NCI-H1436 (cell line): ENCODE measurements around the gene TNNI2.

ENCODE experiments used
- DNase-seq: peaks from one replicate; lab custom pipeline; 2025; lab: John Stamatoyannopoulos, UW

TNNI2 gene

DNA sequence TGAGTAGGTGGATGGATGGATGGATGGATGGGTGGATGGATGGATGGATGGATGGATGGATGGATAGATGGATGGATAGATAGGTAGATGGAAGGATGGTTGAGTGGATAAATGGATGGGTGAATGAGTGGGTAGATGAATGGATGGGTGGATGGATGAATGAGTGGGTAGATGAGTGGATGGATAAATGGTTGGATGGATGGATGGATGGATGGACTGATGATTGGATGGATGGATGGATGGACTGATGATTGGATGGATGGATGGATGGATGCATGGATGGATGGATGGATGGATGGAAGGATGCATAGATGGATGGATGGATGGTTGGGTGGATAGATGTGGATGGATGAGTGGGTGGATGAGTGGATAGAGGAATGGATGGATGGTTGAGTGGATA, 17.2 kb upstream of the TNNI2 start:
- DNase-seq = no peak

DNA sequence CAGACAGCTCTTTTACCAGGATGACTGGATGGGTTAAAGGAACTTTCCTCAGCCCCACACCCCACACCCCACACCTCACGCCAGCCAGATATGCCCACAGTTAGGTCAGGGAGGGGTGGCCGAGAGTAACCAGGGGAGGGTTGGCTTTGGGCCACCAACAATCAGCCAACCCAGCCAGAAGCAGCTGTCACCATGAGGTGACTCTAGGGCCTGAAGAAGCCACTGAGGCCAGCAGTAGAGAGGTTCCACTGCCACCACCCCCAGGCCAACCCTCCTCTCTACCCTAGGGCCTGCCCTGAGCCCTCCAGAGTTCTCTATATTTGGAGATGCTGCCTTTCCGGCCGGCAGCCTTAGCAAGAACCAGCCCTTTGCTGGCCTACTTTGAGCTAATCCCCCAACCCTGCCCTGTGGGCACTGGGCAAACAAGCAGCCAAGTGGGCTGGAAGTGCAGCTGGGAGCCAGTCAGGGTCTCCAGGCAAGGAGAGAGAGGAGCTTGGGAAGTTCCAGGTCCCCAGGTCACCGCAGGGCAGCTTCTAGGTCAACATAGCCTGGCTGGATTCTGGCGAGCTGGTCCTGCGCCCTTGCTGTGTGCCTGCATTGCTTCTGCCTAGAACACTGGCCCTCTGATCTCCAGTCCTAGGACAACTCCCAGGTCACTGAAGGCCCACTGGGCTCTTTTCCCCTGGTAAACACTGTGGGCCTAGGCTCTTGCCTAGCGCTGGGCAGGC, 16.0 kb upstream of the TNNI2 start:
- no peak for DNase-seq

DNA sequence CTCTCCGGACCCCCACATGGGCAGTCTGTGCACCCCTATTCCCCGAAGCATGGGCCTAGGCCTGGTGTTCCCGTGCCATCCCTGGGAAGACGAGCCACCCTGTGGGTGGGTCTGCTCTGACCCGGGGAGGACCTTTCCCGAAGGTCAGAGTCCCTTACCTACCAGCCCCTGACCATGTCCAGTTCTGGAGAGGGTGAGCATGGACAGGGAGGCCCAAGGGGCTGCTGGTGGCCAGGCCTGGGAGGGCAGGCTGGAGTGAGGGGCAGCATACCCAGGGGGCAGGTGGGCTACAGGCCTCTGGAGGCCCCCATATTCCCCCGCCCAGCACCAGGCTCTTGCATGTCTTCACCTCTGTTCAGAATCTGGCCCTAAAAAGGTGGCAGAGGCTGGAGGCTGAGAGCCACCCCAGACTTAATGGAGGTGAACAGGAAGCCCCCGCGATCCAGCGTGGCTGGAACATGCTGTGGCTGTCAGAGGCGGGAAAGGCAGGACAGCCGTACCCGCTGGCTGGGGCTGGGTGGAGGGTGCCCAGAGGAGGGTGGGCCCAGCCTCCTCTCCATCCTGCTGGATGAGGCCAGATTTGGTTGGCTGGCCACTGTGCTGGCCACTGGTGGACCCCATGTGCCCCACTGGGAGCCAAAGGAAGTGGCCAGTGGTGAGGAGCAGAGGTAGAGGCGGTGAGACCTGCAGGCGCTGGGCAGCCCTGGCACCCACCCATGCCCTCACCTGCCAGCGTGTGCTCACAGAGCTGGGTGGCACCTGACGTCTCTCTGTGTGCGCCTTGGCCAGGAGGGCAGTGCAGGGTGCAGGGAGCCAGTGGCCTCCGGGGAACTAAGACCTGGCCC, 15.2 kb upstream of the TNNI2 start:
- DNase-seq = no peak

DNA sequence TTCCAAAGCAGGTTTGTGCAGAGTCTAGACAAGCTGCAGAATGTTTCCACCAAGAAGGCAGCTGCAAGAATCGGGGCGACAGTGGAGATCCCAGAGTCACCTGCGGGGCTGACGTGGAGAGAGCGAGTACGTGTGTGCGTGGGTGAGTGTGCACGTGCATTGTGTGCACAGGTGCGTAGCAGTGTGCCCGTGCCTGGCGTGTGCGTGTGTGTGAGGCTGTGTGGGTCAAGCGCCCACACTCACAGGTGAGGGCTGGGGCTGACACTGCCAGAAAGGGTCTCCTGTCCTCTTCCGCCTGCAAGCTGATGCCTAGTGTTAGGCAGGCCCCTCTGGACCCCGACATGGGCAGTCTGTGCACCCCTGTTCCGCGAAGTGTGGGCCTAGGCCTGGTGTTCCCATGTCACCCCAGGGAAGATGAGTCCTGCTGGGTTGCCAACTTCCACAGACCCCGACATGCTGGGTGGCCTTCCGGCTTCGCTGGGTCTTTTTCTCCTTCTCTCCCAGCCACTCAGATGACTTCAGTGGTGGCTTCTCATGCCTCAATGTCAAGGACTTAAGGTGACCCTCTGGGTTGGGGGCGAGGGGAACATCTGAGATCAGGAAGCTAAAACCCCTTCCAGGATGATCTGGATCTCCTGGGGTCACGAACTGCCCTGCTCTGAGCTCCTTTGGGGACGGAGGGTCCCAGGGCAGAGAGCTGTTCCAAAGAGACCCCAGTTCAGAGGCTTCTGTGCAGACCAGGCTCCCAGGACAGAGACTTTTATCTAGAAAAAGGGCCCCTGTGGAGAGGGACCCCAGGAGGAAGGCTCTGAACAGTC, 14.4 kb upstream of the TNNI2 start:
- no peak for DNase-seq

DNA sequence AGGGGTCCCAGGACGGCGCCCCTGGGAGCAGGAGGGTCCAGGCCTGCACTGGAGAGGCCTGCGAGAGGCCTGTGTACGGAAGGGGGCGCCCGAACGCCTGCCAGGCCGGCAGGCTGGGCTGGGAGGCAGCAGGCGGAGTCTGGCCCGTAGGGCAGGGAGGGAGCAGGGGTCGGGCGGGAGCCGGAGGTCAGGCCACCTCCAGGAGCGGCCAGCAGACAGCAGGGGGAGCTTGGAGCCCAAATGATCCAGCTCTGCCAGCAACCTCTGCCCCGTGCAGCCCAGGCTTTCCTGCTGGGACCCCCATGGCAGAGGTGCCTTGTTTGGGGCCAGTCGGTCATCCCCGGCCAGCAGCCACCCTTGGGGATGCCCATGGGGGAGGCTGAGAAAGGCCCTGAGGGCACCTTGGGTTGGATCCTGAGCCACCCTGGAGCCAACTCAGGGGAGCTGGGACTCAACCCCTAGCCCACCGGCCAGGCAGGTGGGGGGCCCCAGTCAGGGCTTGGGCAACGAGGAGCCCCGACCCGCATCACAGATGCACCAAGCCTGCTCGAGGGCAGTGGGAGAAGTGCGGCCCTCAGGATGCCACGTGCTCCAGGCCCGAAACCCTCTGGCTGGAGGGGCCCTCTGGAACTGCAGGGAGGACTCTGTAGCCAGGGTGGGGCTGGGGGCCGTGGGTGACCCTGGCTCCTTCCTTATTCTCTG, 13.6 kb upstream of the TNNI2 start:
- no peak for DNase-seq

DNA sequence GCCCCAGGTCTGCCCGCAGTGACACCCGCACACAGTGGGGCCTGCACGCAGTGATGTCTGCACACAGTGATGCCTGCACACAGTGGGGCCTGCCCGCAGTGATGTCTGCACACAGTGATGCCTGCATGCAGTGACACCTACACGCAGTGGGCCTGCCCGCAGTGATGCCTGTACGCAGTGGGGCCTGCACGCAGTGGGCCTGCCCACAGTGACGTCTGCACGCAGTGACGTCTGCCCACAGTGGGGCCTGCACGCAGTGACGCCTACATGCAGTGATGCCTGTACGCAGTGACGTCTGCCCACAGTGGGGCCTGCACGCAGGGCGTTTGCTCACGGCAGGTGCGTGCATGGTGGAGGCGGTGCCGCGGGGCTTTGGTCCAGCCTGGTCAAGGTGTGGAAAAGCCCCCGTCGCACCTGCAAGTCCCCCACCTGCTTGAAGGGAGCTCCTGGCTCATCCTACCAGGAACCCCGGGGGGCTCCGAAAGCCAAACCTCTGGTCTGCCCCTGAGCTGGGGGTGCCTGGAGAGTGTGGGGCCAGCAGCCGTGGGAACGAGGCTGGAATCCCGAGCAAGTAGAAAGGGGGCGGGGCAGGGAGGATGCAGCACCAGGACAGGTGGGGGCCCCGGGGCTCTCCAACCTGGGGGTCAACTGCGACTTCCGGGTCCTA, 12.9 kb upstream of the TNNI2 start:
- no peak for DNase-seq

DNA sequence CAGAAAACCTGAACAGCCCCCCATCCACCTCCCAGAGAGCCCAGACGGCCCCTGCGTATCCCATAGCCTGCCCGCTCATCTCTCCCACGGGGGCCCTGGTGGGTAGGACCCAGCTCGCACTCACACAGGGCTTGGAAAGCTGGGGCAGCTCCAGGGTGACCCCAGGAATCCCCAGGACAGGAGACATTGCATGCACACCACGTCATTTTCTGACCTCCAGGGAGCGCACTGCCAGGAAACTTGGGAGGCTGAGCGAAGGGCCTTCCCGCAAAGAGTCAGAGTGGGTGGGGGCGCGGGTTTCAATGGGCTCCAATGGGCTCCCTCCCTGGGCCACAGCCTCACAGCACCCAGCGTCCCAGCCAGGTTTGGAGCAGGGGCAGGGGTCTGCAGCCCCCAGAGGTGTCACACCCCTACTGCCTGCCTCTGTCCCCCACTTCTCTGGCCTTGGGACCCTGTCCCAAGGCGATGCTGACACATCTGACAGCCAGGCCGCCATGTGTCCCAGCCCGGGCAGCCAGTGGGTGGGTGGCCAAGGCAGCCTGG, 12.2 kb upstream of the TNNI2 start:
- no peak for DNase-seq

DNA sequence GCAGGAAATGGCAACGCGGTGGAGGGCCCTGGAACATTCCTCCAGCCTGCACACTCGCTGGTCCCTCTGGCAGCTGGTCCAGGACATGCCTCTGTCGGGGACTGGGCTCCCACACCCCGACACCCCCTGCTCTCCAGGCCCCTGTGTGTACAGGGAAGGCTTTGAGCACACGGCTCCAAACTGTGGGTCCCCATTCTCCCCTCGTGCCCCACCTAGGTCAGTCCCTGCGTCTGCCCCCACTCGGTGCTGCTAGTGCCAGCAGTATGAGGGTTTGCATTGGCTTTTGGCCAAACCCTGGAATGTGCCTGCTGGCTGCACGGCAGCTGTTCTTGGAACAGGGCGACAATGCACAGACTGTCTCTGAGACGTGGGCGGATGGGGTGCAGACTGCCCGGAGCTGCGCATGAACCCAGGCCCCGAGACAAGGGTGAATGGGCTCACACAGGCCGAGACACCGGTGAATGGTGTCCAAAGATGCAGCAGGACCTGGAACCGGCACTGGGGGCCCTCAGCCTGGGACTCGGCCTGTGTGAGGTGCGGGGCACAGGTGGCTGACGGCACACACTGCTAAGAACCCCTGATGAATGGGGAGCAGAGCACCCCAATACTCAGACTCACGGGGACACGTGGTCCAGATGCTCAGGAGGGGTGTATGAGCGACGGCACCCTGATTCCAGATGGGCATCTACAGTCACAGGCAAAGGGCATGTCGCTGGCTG, 11.5 kb upstream of the TNNI2 start:
- peak; percentile 7 for DNase-seq

DNA sequence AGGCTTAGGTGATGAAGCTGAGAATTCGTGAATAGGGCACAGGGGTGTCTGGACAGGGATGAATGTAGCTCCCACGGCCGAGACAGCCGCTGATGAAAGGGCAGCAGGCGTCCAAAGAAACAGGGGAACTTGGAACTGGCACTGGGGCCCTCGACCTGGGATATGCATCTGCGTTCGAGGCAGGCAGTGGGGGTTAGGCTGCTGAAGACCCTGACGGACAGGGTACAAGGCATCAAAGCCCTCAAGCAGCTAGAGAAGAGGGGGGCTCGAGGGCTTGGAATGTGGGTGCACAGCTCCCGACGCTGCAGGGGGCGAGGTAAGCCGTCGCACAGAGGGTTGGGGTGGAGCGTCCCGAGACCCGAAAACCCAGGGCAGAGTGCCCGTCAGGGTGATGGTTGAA, 10.8 kb upstream of the TNNI2 start:
- no peak for DNase-seq

DNA sequence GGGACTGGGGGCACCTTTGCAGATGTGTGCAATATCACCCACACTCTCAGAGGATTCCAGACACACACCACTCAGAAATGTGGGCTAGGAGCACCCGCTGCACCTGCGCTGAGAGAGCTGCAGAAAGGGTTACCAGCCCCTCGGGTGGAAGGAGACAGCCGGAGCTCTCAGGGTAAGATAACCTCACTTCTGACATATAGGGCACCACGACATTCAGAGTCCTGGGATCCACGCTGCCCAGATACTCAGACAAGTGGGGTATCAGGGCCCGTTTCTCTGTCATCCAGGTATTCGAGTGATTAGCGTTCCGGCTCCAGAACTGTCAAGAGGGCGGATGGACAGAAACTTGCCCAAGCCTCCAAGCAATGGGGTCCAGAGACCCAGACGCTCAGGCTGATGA, 10.2 kb upstream of the TNNI2 start:
- DNase-seq = no peak

DNA sequence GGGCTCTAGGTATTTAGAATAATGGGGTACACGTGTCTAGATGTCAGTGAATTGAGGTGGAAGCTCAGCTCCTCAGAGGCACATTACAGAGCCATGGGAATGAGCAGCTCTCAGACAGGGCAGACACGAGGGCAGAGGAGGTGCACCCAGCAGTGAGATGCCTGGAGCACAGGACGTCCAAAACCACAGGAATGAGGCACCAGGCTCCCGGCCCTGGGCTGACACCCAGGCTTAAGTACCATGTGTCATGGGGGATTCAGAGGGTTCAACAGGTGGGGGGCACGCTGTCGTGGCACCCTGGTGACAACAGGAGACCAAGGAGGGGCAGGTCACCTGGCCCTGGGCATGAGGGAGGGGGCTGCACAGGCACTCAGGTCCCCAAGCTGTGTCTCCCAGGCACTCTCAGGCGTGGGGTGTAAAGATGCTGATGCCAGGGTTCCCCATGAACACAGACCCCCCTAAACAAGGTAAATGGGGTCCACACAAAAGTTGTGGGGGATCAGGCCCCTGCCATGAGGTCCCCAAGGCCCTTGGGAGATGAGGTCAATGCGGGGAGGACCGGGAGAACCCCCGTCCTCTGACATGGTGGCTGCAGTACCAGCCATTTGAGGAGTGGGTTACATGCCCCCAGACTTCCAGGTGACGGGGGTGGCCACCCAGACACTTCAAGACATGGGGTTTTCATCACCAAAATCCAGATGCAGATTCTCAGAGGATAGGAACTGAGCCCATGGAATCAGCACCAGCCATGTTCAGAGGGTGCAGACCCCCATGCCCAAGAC, 9.6 kb upstream of the TNNI2 start:
- DNase-seq = no peak

DNA sequence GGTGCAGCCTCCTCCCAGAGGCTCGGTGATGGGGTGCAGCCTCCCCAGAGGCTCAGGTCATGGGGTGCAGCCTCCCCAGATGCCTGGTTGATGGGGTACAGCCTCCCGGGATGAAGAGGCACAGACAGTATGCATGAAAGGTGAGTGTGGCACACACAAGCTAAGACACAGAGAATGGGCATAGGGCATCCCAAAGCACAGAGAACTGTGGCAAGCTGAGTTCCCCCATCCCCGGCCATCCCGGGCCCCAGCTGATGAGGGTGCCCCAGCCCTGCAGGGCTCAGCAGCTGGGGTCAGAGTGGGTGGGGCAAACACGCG, 8.8 kb upstream of the TNNI2 start:
- no peak for DNase-seq

DNA sequence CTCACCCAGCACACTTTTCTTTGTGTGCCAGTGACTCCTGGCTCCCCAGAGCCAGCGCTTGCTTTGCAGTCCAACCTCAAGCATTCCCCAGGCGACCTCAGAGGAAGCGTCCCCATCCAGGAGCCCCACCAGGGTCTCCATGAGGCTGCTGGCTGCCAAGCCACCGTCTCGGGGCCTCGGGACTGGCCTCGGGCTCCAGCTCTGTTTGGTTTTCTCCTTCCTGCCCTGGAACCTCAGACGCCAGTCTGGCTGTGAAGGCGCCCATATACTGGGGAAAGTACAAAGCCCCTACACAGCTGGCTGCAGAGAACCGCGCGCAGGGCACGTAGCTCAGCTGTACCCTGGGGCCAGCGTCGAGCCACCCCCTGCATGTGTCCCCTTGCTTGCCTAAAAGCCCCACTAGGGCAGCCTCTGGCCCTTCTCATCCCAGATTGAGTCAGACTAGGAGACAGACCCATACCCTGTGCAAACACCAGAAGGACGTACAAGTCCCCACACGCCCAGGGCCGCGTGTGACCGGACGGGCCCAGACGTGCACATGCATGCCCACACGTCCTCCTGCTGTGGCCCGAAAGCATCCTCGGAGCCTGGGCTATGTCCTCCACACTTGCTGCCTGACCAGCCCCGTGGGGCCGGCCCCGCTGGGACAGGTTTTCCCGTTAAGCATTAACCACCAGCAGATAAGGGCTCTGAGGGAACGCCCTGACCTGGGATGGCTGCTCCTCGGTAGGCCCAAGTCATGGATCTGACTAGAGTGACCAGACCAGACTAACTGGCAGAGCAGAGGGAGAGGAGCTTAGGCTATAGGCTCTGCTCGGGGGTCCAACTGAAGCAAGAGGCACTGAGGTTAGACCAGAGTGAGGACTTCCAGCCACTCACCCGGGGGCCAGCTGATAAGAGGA, 8.2 kb upstream of the TNNI2 start:
- DNase-seq = no peak

DNA sequence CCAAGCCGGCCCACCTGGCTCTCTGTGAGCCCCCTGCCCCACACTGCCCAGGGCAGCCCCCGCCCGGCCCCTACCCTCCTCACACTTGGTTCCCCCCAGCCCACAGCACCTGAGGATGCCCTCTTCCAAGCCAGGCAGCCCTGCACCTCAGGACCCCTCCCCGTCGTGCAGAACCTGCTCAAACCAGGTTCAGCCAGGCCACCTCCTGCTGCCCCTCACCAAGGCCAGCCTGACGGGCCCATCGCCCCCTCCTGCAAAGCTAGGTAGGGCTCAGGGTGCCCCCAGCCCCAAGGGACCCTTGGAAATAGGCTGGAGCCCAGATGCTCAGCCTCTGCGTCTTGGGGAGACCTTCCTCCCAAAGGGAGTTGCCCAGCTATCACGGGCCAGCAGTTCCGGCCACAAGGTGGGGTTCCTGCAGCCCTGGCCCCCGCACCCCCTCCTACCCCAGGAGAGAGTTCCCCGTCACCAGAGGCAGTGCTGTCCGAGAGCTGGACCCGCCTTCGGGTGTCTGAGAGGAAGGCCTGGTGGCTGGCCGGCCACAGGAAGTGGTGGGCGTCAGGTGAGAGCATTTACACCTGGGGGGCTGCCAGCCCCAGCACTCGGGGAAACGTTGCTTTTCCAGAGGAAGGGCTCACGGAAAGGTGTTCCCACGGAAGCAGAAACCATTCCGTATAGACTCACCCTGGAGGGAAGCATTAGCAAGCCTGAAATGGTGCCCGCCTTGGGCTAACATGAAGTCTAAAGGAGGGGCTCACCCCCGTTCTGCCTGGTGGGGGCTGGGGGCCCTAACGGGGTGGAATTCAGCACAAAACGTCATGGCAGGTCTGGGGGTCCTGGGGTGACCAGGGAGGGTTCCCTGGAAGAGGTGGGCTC, 7.2 kb upstream of the TNNI2 start:
- no peak for DNase-seq

DNA sequence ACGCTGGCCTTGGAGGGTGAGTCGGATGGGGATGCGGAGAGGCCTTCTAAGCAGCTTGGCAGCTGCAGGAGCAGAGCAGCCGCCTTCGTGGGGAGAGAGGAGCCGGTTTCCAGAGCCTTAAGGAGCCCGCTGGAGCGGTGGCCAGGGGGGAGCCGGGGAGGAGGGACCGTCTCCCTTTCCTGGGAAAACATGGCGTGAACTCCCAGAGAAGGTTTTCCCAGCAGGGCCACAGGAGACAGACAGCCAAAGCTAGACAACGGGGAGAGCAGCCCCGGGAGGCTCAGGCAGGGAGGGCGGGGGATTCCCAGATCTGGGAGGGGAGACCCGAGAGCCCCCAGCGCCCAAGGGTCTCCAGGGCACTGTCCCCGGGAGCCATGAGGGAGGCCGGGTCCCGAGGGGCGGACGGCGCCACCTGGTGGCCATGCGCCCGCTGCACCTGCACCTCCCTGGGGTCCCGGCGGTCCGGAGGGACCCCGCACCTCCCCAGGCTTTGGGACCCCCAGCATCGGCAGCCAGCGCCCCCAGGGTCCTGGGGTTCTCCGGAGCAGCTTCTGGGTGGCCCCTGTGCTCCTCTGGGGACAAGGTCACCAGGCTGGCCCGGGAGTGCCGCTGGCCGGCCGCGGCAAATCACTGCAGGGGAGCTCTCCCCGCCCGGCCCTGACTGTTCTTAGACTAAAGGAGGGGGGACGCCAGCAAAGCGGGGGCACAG, 6.4 kb upstream of the TNNI2 start:
- peak; percentile 10 for DNase-seq

DNA sequence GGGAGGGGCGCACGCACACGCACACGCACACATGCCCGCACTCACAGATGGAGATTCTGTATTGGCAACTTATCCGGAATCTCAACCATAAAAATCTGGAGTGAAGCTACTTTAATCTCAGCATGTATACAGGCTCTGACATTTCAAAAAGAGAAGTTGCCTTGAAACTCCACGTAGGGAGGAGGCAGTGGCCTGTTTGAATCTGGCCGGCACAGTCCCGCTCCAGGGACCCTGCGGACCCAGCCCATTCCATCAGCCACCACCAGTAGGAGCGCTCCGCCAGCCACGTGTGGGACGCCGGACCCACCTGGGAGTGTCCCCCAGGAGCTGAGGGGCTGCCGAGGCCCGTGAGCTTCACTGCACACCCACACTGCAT, 5.9 kb upstream of the TNNI2 start:
- DNase-seq = no peak

DNA sequence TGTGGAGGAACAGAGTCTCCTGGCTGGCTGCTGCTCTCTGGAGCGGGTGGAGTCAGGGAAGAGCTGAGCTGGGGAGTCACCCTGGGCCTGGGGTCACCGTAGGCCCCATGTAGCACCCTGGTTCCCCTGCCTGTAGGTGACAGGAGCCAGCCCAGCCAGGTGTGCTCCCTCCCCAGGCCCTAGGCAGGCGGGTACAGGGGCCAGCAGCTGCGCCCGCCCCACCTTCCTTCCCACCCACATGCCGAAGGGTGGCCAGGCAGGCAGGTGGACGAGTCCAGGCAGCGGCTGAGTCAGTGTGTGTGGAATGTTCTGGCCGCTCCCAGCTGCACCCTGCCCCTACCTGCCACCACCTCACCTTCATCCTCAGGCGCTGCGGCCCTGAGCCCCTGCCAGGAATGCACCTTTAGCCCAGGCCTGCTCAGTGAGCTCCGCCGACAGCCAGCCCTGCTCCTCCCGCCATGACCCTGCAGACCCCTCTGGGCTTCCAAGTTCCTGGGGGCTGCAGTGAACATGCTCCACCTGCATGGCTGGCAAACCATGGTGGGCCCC, 4.6 kb upstream of the TNNI2 start:
- DNase-seq = no peak
